NCI-H1105 treated with DMSO at 0.1 percent for 48 hours (cell line): ENCODE measurements around the gene MYLK3.

Experiments used
- DNase-seq: peaks from one replicate; lab custom pipeline; 2025; lab: John Stamatoyannopoulos, UW

The MYLK3 gene

DNA sequence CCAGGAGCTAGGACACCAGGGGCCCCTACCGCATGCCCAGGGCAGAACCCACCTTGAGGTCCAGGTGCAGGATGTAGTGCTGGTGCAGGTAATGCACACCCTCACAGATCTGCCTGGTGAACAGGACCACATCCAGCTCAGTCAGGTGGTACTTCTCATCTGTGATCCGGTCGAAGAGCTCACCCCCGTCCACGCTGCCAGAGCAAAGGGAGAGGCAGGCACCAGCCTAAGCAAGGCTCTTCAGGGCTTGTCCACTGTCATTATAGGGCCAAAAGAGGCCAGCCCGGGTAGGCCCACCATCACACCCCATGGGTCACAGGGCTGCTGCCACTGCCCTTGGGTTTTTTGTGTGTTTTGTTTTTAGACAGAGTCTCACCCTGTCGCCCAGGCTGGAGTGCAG, 21.0 kb downstream of the MYLK3 start:
- DNase-seq, result no peak

DNA sequence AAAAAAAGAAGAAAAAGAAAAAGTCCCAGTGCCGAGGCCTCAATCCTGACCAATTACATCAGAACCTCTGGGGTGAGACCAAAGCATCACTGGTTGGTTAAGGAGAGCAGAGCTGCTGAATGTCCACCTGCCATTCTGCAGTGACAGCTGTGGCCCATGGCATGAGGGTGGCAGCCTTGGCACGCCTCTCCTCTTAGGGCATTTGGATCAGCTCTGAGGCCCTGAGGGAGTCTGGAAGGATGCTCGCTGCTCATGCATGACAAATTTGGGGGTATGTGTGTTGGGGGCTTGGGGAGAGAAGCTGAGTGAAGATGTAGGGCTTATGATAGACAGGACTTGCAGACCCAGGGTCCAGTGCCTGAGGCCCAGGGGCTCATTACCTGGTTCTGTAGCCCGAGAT, 26.3 kb downstream of the MYLK3 start:
- no peak for DNase-seq

DNA sequence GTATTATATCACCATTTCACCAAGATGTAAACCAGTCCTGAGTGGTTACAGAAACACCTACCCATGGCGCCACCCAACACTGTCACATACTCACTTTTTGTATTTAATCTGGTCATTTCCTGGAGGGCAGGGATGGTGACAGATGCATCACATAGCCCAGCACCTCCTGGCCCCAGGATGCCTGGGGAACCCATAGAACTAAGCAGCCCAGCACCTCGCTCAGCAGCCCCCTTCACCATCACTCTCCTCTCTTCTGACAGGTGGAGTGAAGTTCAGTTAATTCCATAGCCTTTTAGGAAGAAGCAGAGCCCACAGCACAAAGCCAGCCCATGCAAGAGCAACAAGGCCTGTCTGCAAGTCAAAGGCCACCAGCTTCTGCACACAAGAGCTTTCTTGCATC, 27.5 kb downstream of the MYLK3 start:
- no peak for DNase-seq

DNA sequence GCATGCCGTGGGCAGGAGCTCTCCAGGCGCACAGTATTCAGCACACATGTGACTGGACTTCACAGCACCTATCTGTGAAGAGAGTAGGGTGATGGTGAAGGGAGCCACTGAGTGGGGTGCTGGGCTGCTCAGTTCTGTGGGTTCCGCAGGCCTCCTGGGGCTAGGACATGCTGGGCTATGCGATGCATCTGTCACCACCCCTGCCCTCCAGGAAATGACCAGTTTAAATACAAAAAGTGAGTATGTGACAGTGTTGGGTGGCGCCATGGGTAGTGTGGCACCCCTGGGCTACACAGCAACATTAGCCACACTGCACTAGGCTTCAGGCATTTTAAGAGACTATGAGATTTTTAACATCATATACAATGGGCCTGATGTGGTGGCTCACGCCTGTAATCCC, 28.6 kb downstream of the MYLK3 start:
- DNase-seq, result no peak

DNA sequence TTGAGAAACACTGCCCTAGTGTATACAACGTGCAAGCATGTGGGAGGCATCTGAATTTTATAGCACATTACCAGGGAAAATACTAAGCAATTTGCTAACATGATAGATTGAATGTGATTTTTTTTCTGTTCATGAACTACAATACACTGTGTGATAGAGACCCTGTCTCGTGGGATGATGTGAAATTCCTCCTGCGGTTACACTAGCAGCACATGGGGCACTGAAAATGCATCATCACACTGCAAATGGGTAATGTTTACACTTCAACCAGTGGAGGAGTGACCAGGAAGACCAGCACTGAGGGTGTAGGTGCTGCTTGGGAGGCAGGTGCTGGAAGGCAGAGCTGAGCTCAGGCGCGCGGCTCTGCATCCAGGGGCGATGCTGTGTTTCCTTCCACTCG, 29.9 kb downstream of the MYLK3 start:
- no peak for DNase-seq

DNA sequence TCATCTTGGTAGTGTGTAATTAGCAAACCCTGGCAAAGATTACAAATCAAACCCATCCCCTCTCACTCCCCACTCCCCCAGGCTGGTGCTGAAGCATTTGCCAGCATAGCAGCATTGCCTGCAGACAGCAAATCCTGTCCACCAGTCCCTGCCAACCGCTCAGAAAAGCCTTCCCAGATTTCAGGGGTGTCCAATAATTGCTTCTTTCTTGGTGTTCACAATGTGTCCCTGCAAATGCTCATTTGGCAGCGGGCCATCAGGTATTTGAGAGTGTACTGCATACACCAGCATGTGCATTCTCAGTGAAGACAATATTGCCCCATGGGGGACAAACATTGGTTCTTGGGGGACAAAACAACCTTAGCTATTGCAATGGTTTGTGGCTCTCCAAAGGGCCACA, 30.5 kb downstream of the MYLK3 start:
- no peak for DNase-seq

DNA sequence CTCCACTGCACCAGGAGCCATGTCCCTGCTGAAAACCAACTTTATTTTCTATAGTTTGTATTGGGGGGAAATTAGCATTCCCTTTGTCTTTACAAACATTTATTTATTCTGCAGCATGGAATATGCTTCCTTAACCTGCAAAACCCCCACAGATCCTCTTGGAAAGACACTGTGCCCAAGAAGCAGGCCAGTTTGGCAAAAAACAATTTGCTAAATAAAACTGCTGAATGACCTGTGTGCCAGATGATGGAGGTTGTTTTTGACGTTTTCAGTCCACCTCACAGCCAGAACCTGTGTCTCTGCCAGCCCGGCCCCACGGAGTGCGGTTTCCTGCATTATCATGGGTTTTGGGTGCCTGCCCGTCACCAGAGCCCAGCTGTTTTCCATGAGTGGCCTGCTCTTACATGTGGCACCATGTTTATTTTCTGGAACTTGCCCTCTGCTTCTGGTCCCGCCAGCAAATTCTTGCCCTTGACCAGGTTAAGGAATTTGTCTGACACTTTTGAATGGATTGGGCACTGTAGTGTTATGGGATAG, 32.3 kb downstream of the MYLK3 start:
- DNase-seq, result no peak

DNA sequence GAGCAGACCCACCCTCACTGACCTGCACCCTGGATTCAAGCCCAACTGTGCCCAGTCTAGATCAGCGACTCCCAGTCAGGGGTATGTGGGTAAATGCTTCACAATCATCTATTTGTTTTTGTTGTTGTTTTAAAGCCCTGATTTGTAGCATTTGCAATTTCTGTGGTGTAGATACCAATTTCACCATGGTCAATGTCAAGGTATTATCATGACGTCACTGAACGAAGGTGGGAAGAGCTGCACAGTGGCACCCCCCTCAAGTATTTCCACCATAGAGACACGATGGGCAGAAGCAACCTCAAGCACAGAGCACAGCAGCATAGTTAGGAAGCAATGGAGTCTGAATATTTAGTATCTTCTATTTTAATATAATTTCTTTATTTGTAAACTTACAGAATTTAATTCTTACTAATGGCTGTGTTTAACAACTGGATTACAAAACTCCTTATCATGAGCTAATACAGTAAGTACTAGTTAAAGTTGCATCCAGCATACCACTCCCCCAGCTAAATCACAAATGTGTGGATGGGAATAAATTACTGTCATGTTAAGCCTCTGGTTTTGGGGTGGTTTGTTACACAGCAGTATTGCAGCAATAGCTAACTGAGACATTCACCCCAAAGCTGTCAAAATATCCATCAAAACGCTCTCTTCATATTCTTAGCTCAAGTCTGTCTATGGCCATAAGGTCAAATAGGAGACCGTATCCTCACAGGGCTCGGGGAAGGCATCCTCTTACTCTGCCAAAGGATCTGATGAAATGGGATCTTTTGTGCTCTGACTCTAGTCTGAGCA, 33.1 kb downstream of the MYLK3 start:
- DNase-seq, result no peak

DNA sequence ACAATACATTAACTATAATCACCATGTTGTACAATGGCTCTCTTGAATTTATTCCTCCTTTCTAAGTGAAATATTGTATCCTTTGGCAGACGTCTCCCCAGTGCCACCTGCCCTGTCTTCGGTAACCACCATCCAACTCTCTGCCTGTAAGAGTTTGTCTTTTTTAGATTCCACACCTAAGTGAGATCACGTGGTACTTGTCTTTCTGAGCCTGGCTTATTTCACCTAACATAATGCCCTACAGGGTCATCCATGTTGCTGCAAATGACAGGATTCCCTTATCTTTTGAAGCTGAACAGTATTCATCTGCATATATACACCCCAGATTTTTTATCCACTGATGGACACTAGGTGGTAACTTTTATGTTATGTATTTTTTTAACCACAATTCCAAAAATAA, 34.5 kb downstream of the MYLK3 start:
- peak; percentile 81 for DNase-seq

DNA sequence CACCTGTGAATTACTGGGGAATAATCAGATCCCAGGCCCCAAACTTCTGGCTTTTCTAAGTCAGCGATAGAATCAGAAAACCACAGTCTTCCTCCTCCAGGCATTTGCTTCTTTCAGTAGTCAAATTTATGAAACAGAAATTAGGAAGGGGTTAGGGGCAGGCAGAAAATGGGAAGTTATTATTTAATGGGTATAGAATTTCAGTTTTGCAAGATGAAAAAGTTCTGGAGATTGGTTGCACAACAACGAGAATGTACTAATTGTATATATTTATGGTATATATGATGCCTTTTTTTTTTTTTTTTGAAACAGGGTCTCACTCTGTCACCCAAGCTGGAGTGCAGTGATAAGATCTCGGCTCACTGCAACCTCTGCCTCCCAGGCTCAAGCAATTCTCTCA, 35.2 kb downstream of the MYLK3 start:
- DNase-seq, result no peak

DNA sequence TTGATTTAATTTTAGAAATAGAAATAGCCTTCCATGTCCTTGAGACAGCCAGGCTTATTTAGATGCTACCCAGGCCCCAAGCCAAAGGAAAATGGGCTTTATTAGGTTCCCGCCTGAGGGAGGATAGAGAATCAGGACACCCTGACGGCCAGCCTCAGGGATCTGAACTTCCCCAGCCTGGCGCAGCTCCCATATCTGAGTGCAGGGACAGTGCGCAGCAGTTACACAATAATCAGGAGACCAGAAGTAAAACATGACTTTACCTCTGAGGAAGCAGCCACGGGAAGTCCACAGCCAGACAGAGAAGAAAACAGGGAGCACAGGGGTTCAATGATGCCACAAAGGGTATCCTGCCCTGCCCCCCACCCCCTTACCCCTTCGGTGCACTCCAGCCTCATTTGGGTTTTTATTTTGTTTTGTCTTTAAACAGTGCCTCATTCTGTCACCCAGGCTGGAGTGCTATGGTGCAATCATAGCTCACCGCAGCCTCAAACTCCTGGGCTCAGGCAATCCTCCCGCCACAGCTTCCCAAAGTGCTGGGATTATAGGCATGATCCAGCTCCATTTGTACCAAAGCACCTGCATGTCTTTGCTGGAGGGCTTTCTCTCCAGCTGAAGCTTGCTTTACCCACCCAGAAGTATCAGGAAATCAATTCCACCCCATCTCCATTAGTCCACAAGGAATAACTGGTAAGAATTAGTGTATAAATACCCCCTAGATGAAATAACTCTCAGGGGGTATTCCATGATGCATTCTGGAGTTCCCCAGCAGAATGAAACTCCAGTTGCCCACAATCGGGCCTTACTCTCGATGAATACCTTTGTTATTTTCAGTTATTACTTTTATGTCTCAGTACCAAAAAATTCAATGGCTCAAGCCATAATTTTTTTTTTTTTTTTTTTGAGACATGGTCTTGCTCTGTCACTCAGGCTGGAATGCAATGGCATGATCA, 36.8 kb downstream of the MYLK3 start:
- no peak for DNase-seq

DNA sequence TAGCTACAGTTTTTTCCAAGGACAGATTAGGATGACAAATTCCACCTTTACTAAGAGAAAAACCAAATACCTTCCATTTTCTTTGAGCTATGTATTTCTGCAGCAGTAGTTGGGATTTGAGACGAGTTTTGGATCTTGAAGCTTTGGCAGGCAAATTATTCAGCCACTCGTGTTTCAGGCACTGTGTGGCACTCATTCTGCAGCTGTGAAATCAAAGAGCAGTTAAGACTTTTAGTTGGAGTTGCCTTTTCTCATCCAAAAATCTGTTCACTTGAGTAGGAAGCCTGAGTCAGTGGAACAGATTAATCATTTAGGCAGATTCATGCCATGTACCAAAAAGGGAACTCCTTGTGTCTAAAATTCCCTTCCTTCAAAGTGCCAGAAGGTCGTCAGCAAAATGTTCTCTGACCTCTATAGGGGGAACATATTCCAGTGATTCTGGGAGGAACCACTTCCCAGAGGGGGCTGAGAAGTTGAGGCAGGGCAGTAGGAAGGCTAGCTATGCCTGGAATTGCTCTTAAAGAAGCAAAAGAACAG, 38.6 kb downstream of the MYLK3 start:
- DNase-seq, result no peak

DNA sequence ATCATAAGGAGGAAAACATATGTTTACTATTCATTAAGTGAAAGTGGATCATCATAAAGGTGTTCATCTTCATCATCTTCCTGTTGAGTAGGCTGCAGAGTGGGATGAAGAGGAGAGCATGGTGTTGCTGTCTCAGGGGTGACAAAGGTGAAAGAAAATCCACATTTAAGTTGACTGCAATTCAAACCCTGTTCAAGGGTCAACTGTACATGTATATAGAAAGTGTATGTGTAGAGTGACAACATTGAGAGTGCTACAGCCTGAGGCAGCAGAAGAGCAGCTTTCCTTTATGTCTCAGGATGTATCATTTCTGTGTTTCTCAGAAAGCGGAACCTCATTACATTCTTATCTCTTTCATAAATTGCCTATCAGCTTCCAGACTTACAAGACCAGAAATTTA, 41.5 kb downstream of the MYLK3 start:
- no peak for DNase-seq

DNA sequence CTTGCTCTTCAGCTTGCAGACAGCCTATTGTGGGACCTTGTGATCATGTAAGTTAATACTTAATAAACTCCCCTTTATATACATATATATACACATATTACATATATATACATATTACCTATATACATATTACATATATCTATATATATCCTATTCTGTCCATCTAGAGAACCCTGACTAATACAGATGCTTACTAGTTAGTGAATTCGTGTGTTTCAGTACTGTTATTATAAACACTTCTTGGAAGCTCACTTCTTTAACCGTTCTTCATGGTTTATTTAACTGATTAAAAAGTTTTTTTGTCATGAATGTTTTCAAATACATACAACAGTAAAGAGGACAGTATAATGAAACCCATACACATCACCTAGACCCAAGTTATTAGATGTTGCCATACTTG, 46.1 kb downstream of the MYLK3 start:
- DNase-seq, result no peak

DNA sequence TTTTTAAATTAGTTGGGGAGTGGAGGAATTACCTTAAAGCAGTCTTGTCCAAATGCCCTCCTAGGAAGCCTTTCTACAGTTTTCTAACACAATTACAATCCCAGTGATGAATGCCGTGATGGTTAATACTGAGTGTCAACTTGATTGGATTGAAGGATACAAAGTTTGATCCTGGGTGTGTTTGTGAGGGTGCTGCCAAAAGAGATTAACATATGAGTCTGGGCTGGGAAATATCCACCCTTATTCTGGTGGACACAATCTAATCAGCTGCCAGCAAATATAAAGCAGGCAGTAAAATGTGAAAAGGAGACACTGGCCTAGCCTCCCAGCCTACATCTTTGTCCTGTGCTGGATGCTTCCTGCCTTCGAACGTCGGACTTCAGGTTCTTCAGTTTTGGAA, 46.5 kb downstream of the MYLK3 start:
- no peak for DNase-seq

DNA sequence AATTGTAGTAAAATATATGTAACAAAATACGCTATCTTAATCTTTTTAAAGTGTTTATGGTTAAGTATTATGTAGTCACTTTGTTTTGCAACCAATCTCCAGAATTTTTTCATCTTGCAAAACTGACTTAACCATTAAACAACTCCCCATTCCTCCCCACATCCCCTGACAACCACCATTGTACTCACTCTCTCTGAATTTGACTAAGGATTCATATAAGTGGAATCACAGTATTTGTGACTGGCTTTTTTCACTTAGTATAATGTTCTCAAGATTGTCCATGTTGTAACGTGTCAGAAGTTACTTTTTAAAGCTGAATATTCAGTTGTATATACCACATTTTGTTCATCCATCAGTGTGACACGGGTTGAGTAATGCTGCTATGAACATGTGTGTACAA, 48.1 kb downstream of the MYLK3 start:
- DNase-seq, result no peak

DNA sequence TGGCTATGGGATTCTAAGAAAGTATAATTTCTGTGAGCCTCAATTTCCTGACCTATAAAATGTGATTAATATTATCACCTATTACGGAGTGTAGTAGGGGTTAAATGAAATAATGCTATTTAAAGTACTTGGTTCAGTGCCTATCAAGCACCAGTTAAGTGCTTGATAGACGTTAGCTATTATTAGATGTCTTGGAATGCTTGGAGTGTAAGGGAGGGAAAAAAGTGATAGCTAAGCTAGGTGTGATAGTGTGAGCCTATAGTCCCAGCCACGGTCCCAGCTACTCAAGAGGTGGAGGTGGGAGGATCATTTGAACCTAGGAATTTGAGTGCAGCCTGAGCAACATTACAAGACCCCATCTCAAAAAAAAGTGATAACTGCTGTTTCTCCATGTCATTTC, 51.2 kb downstream of the MYLK3 start:
- no peak for DNase-seq

DNA sequence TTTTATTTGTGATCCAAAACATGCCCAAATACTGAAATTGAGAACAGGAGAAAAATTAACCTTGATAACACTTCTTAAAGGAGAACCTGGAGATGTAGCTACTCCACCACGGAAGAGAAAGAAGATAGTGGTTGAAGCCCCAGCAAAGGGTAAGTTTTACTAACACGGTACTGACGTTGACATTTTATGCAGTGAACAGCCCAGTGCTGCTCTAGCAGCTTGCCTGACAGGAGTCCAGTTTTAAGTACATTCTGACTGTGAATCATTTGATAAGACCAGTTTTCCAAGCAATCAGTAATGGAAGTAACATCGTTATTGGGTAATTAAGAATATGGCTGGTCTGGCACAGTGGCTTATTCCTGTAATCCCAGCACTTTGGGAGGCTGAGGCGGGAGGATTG, 52.2 kb downstream of the MYLK3 start:
- DNase-seq, result no peak

DNA sequence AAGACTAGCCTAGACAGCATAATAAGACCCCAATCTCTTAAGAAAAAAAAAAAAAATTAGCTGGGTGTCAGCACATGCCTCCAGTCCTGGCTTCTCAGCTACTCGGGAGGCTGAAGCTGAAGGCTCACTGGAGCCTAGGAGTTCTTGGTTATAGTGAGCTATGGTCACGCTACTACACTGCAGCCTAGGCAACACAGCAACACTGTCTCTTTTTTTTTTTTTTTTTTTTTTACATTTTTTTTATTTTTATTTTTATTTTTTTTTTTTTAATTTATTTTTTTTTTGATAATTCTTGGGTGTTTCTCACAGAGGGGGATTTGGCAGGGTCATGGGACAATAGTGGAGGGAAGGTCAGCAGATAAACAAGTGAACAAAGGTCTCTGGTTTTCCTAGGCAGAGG, 54.5 kb downstream of the MYLK3 start:
- DNase-seq, result no peak

DNA sequence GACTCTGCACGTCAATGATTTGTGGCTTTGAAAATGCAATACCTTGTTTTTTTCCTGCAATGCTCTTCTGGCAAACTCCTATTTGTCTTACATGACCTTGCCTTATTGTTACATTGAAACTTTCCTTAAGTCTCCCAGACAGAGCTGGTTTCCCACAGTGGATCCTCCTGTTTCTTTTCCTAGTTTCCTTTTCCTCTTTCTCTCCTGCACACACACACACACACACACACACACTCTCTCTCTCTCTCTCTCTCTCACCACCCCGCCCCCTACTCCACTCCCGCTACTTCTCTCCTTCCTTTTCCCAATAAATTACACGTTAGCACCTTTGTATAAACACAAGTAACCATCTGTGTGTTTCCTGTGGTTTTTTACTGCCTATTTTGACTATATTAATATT, 56.4 kb downstream of the MYLK3 start:
- DNase-seq, result no peak

DNA sequence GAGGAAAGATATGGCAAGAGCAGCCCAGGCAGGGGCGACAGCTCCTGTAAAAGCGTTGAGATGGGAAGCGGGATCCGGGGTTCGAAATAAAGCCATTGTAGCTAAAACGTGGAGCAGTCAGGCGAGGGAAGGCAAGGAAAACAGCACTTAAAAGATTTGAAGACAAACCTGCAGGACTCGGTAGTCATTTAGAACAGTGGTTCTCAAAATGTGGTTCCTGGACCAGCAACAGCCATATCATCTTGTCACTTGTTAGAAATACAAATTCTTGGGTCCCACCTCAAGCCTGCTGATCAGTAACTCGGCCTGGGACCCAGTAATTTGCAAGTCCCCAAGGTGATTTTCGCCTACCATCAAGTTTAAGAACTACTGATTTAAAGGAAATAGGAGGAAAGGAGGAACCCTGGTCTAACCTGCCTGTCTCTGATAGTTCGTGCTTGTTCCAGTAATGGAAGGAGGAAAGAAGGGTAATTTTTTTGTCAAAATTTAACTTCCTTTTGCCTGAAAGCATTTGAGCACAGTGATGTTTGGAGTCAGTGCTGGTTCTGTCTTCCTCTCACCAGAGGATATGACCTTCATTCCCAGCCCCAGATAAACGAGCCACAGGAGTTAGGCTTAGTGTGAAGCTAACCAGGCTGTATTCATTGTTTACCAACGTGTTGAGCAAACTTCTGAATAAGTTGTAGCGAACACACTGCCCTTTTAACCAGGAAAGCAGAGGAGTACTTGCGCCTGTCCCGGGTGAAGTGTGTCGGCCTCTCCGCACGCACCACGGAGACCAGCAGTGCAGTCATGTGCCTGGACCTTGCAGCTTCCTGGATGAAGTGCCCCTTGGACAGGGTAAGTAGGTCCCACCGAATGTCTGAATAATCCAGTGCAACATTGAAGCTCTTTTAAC, 57.6 kb downstream of the MYLK3 start:
- DNase-seq, result no peak
